Peyer's patch (tissue), 4 donors: ENCODE data around the gene SPG7. TPM values are rescaled to one million over a fixed set of nuclear protein-coding genes. Genes with fewer than 3 reads are reported as not detected.

ENCODE experiments used
- DNase-seq, 3 donors: peaks; one replicate each; pipeline ENCODE4 v3.0.0-alpha.2; 2017 to 2019
- H3K27ac ChIP-seq, 4 donors: fragments of 200-600 bp; sonication (generic); one replicate each; pipeline ENCODE4 v1.5.1; 2016 to 2019
- H3K27me3 ChIP-seq, 2 donors: fragments of 200-600 bp; sonication (generic); one replicate each; pipeline ENCODE4 v1.5.1; 2019
- H3K36me3 ChIP-seq, 3 donors: fragments of 200-600 bp; sonication (generic); one replicate each; pipeline ENCODE4 v1.5.1; 2016 to 2019
- H3K4me1 ChIP-seq, 4 donors: fragments of 200-600 bp; sonication (generic); one replicate each; pipeline ENCODE4 v1.5.1; 2016 to 2019
- H3K4me3 ChIP-seq, 4 donors: fragments of 200-600 bp; sonication (generic); 1 replicate in 3 of 4; 2 replicates in 1 of 4; pipeline ENCODE4 v1.5.1; 2016 to 2019; ENCODE audit warnings: mild to moderate bottlenecking in 1 of 4
- H3K9me3 ChIP-seq, 4 donors: fragments of 200-600 bp; sonication (generic); one replicate each; pipeline ENCODE4 v1.5.1; 2016 to 2019; ENCODE audit warnings: mild to moderate bottlenecking in 1 of 4
- CTCF ChIP-seq, 6 experiments: fragments of 450-650 bp in 4 of 6; fragments of 200-600 bp in 2 of 6; sonication (generic) in 1 of 6; IDR thresholded peaks; one replicate each; pipeline ENCODE4 v1.5.1; 2017 to 2019; ENCODE audit warnings: antibody characterized with exemption in 6 of 6, mild to moderate bottlenecking in 3 of 6, moderate library complexity in 1 of 6
- POLR2A ChIP-seq, 2 donors: fragments of 450-650 bp; IDR thresholded peaks; one replicate each; pipeline ENCODE4 v1.5.1; 2017; ENCODE audit warnings: antibody characterized with exemption in 2 of 2, mild to moderate bottlenecking in 2 of 2, moderate library complexity in 2 of 2
- total RNA-seq, 4 donors: library from RNA; depleted of rRNA; stranded (reverse); fragments of >200 nt; gene quantifications; one replicate each; pipeline ENCODE4 v1.1.0, GENCODE V29; 2016

The SPG7 gene
- total RNA-seq, 4 donors from 2014 or later = 242 to 461 (median 378) TPM

- peaks cover 0 to 60% (median 0%) of the 10 kb centered on the region in 3 donors for H3K36me3 ChIP-seq
Observed at GRCh38 chr16:89511374-89511773, 3.2 kb downstream of the SPG7 start.

GRCh38 chr16:89512453-89512852, 4.2 kb downstream of the SPG7 start:
- Histone ChIP-seq H3K36me3 (peaks cover 0 to 71% (median 0%) of the 10 kb centered on the region in 3 donors), H3K27ac (no peak overlapping the region), H3K4me1 (peaks cover 0 to 14% (median 11%) of the 10 kb centered on the region in 4 donors), H3K4me3 (no peak overlapping the region), H3K27me3 (no peaks in the 10 kb centered on the region), H3K9me3 (no peaks in the 10 kb centered on the region)
- DNase-seq = no peak
- TF ChIP-seq CTCF (IDR thresholded peaks at IDR 0.05) (no peak), POLR2A (IDR thresholded peaks at IDR 0.05) (no peak)

More at GRCh38 chr16:89511374-89511773, 3.2 kb downstream of the SPG7 start:
- Histone ChIP-seq H3K4me3 (no peak overlapping the region), H3K27me3 (no peaks in the 10 kb centered on the region), H3K4me1 (peaks cover 0 to 25% (median 17%) of the 10 kb centered on the region in 4 donors), H3K9me3 (no peaks in the 10 kb centered on the region), H3K27ac (no peak overlapping the region)
- DNase-seq = no peak
- TF ChIP-seq POLR2A (IDR thresholded peaks at IDR 0.05) = no peak
- TF ChIP-seq CTCF (IDR thresholded peaks at IDR 0.05) = no peak

- TF ChIP-seq POLR2A (IDR thresholded peaks at IDR 0.05) = no peak
- TF ChIP-seq CTCF (IDR thresholded peaks at IDR 0.05) = no peak
- no peaks in the 10 kb centered on the region for H3K4me1 ChIP-seq
- no peak for DNase-seq
- H3K27ac ChIP-seq = no peak overlapping the region
- no peak overlapping the region for H3K4me3 ChIP-seq
- H3K36me3 ChIP-seq = peaks cover 0 to 94% (median 0%) of the 10 kb centered on the region in 3 donors
- no peaks in the 10 kb centered on the region for H3K27me3 ChIP-seq
- no peaks in the 10 kb centered on the region for H3K9me3 ChIP-seq
Observed at GRCh38 chr16:89517128-89517527, 8.9 kb downstream of the SPG7 start.

DNA sequence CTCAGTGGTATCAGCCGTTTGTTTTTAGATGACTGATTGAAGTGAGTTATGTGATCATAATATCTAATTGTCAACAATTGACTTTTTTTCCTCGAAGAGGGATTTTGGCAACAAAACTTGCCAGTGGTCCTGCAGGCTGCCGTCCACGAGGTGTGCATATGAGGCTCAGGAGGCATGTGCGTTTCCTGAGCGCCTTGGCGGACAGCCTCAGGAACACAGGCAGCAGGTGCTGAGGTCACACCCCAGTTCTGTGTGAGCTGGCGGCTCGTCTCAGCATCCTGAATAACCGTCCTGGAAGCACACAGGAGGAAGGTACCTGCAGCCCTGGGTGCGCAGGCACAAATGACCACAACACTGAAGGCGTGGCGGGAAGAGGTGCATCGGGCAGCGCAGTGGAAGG, 11.7 kb downstream of the SPG7 start:
- peaks cover 0 to 95% (median 0%) of the 10 kb centered on the region in 3 donors for H3K36me3 ChIP-seq
- H3K27me3 ChIP-seq = no peaks in the 10 kb centered on the region

GRCh38 chr16:89522287-89522686, 14.1 kb downstream of the SPG7 start:
- Histone ChIP-seq H3K36me3 (peaks cover 0 to 95% (median 0%) of the 10 kb centered on the region in 3 donors), H3K27me3 (no peaks in the 10 kb centered on the region), H3K4me3 (no peak overlapping the region), H3K27ac (no peak overlapping the region), H3K4me1 (no peaks in the 10 kb centered on the region), H3K9me3 (no peaks in the 10 kb centered on the region)
- TF ChIP-seq CTCF (IDR thresholded peaks at IDR 0.05) = no peak
- TF ChIP-seq POLR2A (IDR thresholded peaks at IDR 0.05) = no peak
- DNase-seq = no peak

More for the DNA sequence above, 11.7 kb downstream of the SPG7 start:
- H3K4me3 ChIP-seq = no peak overlapping the region
- no peaks in the 10 kb centered on the region for H3K4me1 ChIP-seq
- no peak overlapping the region for H3K27ac ChIP-seq
- no peaks in the 10 kb centered on the region for H3K9me3 ChIP-seq
- no peak for DNase-seq
- TF ChIP-seq POLR2A (IDR thresholded peaks at IDR 0.05) = no peak
- TF ChIP-seq CTCF (IDR thresholded peaks at IDR 0.05) = no peak
